ENCODE measurements around the gene TTLL6.
"Not testable (repeated sequence)": the region's sequence is repeated elsewhere in the genome, so short reads cannot be mapped to it uniquely, and the experiment has no call there.

Gene TTLL6

GRCh38 chr17:48816774-48817590 lies at the start of gene TTLL6:
Gene TTLL6 (minus strand): TSS chr17:48817229. CDS start chr17:48817072, 157 bp downstream.
- DNase-seq (ENCODE audit: low spot score): peak; percentile 90

GRCh38 chr17:48860456-48860855 lies 43.4 kb upstream of the TTLL6 start:
- no peak for DNase-seq (ENCODE audit: low spot score)

- no peak for DNase-seq (ENCODE audit: low spot score)
Observed at GRCh38 chr17:48860034-48860433, 43.0 kb upstream of the TTLL6 start.

GRCh38 chr17:48856122-48856821 lies 39.2 kb upstream of the TTLL6 start:
- no peak for DNase-seq (ENCODE audit: low spot score)

GRCh38 chr17:48854774-48855476 lies 37.9 kb upstream of the TTLL6 start:
- DNase-seq (ENCODE audit: low spot score): no peak

GRCh38 chr17:48850792-48851323 lies 33.8 kb upstream of the TTLL6 start:
- DNase-seq (ENCODE audit: low spot score): no peak

- DNase-seq (ENCODE audit: low spot score): no peak
Observed at GRCh38 chr17:48843187-48843900, 26.3 kb upstream of the TTLL6 start.

GRCh38 chr17:48842746-48843145 lies 25.7 kb upstream of the TTLL6 start:
- no peak for DNase-seq (ENCODE audit: low spot score)

GRCh38 chr17:48841395-48841831 lies 24.4 kb upstream of the TTLL6 start:
- no peak for DNase-seq (ENCODE audit: low spot score)

- no peak for DNase-seq (ENCODE audit: low spot score)
Observed at GRCh38 chr17:48840441-48840840, 23.4 kb upstream of the TTLL6 start.

- not testable (repeated sequence) for DNase-seq (ENCODE audit: low spot score)
Observed at GRCh38 chr17:48837458-48837857, 20.4 kb upstream of the TTLL6 start.

GRCh38 chr17:48835971-48836370 lies 18.9 kb upstream of the TTLL6 start:
- DNase-seq (ENCODE audit: low spot score): no peak

- no peak for DNase-seq (ENCODE audit: low spot score)
Observed at GRCh38 chr17:48834973-48835372, 17.9 kb upstream of the TTLL6 start.

GRCh38 chr17:48831549-48831883 lies 14.5 kb upstream of the TTLL6 start:
- no peak for DNase-seq (ENCODE audit: low spot score)

- DNase-seq (ENCODE audit: low spot score): peak; percentile 81
Observed at GRCh38 chr17:48830840-48831548, 14.0 kb upstream of the TTLL6 start, which contains the start of gene CALCOCO2. Gene CALCOCO2 (plus strand): TSS chr17:48831035. CDS start chr17:48841708, 10,673 bp downstream.

GRCh38 chr17:48825446-48826381 lies 8.7 kb upstream of the TTLL6 start:
- DNase-seq (ENCODE audit: low spot score): no peak

GRCh38 chr17:48820936-48821335 lies 3.9 kb upstream of the TTLL6 start:
- DNase-seq (ENCODE audit: low spot score): not testable (repeated sequence)

GRCh38 chr17:48819466-48819865 lies 2.4 kb upstream of the TTLL6 start:
- DNase-seq (ENCODE audit: low spot score): no peak

GRCh38 chr17:48818361-48818841 lies 1.4 kb upstream of the TTLL6 start:
- DNase-seq (ENCODE audit: low spot score): no peak

GRCh38 chr17:48816438-48816773 lies 623 bp downstream of the TTLL6 start:
- no peak for DNase-seq (ENCODE audit: low spot score)

All from HuH-7.5 (cell line).